HUDEP-2 (cell line): ENCODE measurements around the gene PLEKHG7.
"Not testable (repeated sequence)": the region's sequence is repeated elsewhere in the genome, so short reads cannot be mapped to it uniquely, and the experiment has no call there.

Source experiments
- DNase-seq, 76 experiments: peaks; one replicate each; lab custom pipeline; 2025; ENCODE audit not compliant: unreplicated experiment in 76 of 76; lab: John Stamatoyannopoulos, UW

Gene PLEKHG7

GRCh38 chr12:92786045-92786444, 83.3 kb downstream of the PLEKHG7 start:
- no peak for DNase-seq

- DNase-seq = not testable (repeated sequence)
Observed at GRCh38 chr12:92794356-92794755, 91.6 kb downstream of the PLEKHG7 start.

GRCh38 chr12:92794814-92795213, 92.0 kb downstream of the PLEKHG7 start:
- DNase-seq = no peak

GRCh38 chr12:92796650-92797049, 93.9 kb downstream of the PLEKHG7 start:
- DNase-seq = no peak

- no peak for DNase-seq
Observed at GRCh38 chr12:92802906-92803305, 100.1 kb downstream of the PLEKHG7 start.

- DNase-seq = no peak
Observed at GRCh38 chr12:92803903-92804302, 101.1 kb downstream of the PLEKHG7 start.

GRCh38 chr12:92810370-92810769, 107.6 kb downstream of the PLEKHG7 start:
- no peak for DNase-seq

GRCh38 chr12:92814584-92814983, 111.8 kb downstream of the PLEKHG7 start:
- DNase-seq = no peak

- no peak for DNase-seq
Observed at GRCh38 chr12:92821142-92821541, 118.4 kb downstream of the PLEKHG7 start.
